Prostate gland (tissue), 2 donors: Measurements from ENCODE around the gene MTHFD2L.

ENCODE experiments used
- CTCF ChIP-seq, 4 experiments: fragments of 200-600 bp in 2 of 4; fragments of 450-650 bp in 2 of 4; sonication (generic) in 2 of 4; IDR thresholded peaks; 1 replicate in 3 of 4; 2 replicates in 1 of 4; pipeline ENCODE4 v1.5.1; 2016 to 2019; ENCODE audit warnings: antibody characterized with exemption in 4 of 4, mild to moderate bottlenecking in 2 of 4, moderate library complexity in 2 of 4
- POLR2A ChIP-seq: fragments of 450-650 bp; IDR thresholded peaks from one replicate; pipeline ENCODE4 v1.6.1; 2016; ENCODE audit warnings: antibody characterized with exemption, mild to moderate bottlenecking

GRCh38 chr4:74111306-74111975, 46.5 kb upstream of the MTHFD2L start:
- TF ChIP-seq POLR2A, result no peak
- no peak for TF ChIP-seq CTCF (IDR thresholded peaks at IDR 0.05)
